Uterus (tissue), 4 donors: Measurements from ENCODE around the gene SELENOO. TPM values are rescaled to one million over a fixed set of nuclear protein-coding genes. Genes with fewer than 3 reads are reported as not detected.

Experiments
- DNase-seq, 2 donors: peaks; one replicate each; pipeline ENCODE4 v3.0.0-alpha.2; 2019 to 2020
- H3K27ac ChIP-seq, 2 donors: fragments of 200-600 bp; sonication (generic); 1 replicate in 1 of 2; 2 replicates in 1 of 2; pipeline ENCODE4 v1.5.1; 2016 to 2018
- H3K27me3 ChIP-seq, 2 donors: fragments of 200-600 bp; sonication (generic); one replicate each; pipeline ENCODE4 v1.5.1; 2018 to 2019; ENCODE audit warnings: control low read depth in 1 of 2
- H3K36me3 ChIP-seq, 2 donors: fragments of 200-600 bp; sonication (generic); one replicate each; pipeline ENCODE4 v1.5.1; 2019; ENCODE audit warnings: control low read depth in 1 of 2
- H3K4me1 ChIP-seq, 2 donors: fragments of 200-600 bp; sonication (generic); one replicate each; pipeline ENCODE4 v1.5.1; 2018 to 2019; ENCODE audit warnings: control low read depth in 1 of 2
- H3K4me3 ChIP-seq, 2 donors: fragments of 200-600 bp; sonication (generic); 1 replicate in 1 of 2; 2 replicates in 1 of 2; pipeline ENCODE4 v1.5.1; 2018 to 2019; ENCODE audit warnings: mild to moderate bottlenecking in 1 of 2
- H3K9me3 ChIP-seq, 2 donors: fragments of 200-600 bp; sonication (generic); one replicate each; pipeline ENCODE4 v1.5.1; 2019; ENCODE audit warnings: control low read depth in 1 of 2
- POLR2A ChIP-seq, 2 donors: fragments of 450-650 bp; IDR thresholded peaks; one replicate each; pipeline ENCODE4 v1.6.1; 2016; ENCODE audit warnings: antibody characterized with exemption in 2 of 2, mild to moderate bottlenecking in 1 of 2, moderate library complexity in 1 of 2
- intact Hi-C: fragments of 100-400 bp; cut with DNase I; formaldehyde crosslinking; loops from one replicate; pipeline ENCODE4 v1.15.1; 2023; ENCODE audit warnings: low total_unique reads
- total RNA-seq, 4 donors: library from RNA; depleted of rRNA in 3 of 4; stranded (reverse); fragments of >200 nt in 3 of 4; gene quantifications; one replicate each; pipeline versions ENCODE4 v1.1.0 to v1.2.4, GENCODE V29; 2014 to 2023
- TF ChIP-seq, protein P1 (sequence below), 4 experiments: fragments of 200-600 bp in 2 of 4; fragments of 450-650 bp in 2 of 4; sonication (generic) in 2 of 4; IDR thresholded peaks; one replicate each; pipeline ENCODE4 v1.5.1; 2016 to 2019; ENCODE audit warnings: antibody characterized with exemption in 4 of 4, mild to moderate bottlenecking in 2 of 4, moderate library complexity in 1 of 4
- donor health status: DM: yes; HTN: yes; CAD: no.

The SELENOO gene
- total RNA-seq, 4 donors from 2014 or later: 1.5 to 22.1 (median 10.0) TPM

DNA sequence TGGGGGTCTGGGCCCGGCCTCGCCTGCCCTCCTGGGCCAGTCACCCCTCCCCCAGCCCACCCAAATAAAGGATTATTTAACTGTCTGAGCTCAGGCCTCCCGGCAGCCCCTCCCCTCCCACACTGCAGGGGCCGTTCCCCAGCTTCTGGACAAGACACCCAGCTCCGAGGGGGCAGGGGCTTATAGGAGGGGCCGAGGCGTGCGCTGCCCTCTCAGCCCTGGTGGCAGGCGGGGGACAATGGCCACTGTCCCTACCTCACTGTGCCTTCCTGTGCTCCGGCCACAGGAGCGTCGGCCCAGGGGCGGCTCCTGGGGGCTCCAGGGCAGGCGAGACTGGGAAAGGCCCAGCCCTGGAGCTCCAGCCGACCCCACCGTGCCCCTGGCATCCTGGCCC lies 2.2 kb upstream of the SELENOO start:
- Histone ChIP-seq H3K27me3 (no peaks in the 10 kb centered on the region), H3K36me3 (no peaks in the 10 kb centered on the region), H3K9me3 (no peaks in the 10 kb centered on the region), H3K4me1 (no peaks in the 10 kb centered on the region), H3K27ac (no peak overlapping the region), H3K4me3 (no peak overlapping the region)
- DNase-seq: no peak
- TF ChIP-seq, protein P1, sequence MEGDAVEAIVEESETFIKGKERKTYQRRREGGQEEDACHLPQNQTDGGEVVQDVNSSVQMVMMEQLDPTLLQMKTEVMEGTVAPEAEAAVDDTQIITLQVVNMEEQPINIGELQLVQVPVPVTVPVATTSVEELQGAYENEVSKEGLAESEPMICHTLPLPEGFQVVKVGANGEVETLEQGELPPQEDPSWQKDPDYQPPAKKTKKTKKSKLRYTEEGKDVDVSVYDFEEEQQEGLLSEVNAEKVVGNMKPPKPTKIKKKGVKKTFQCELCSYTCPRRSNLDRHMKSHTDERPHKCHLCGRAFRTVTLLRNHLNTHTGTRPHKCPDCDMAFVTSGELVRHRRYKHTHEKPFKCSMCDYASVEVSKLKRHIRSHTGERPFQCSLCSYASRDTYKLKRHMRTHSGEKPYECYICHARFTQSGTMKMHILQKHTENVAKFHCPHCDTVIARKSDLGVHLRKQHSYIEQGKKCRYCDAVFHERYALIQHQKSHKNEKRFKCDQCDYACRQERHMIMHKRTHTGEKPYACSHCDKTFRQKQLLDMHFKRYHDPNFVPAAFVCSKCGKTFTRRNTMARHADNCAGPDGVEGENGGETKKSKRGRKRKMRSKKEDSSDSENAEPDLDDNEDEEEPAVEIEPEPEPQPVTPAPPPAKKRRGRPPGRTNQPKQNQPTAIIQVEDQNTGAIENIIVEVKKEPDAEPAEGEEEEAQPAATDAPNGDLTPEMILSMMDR (IDR thresholded peaks at IDR 0.05): no peak
- TF ChIP-seq POLR2A (IDR thresholded peaks at IDR 0.05): no peak
- intact Hi-C loops: no loop called here

DNA sequence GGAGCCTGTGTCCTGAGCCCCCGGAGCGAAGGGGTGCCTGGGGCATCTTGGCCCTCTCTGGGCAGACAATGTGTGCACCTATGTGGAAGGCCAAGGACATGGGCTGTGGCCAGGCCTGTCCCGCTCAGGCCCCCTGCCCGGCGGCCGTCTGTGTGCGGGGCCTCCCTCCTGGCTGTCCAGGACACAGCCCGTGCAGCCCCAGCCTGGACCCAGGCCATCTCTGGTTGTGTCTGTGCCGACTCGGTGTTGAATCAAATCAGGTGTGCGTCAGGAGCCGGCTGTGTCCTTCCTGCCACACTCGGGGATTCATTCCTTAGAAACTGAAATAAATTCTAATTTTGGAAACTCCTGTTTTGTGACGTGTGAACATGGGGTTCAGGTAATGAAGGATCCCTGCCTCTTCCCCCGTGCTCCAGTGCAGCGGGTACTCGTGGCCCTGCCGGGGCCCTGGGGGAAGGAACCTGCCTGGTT lies 1.5 kb upstream of the SELENOO start:
- TF ChIP-seq, protein P1 (IDR thresholded peaks at IDR 0.05): no peak
- no peak for TF ChIP-seq POLR2A (IDR thresholded peaks at IDR 0.05)
- Histone ChIP-seq H3K36me3 (no peaks in the 10 kb centered on the region), H3K4me1 (no peaks in the 10 kb centered on the region), H3K27ac (no peak overlapping the region), H3K9me3 (no peaks in the 10 kb centered on the region), H3K27me3 (no peaks in the 10 kb centered on the region), H3K4me3 (no peak overlapping the region)
- no peak for DNase-seq
- intact Hi-C loops: no loop called here

DNA sequence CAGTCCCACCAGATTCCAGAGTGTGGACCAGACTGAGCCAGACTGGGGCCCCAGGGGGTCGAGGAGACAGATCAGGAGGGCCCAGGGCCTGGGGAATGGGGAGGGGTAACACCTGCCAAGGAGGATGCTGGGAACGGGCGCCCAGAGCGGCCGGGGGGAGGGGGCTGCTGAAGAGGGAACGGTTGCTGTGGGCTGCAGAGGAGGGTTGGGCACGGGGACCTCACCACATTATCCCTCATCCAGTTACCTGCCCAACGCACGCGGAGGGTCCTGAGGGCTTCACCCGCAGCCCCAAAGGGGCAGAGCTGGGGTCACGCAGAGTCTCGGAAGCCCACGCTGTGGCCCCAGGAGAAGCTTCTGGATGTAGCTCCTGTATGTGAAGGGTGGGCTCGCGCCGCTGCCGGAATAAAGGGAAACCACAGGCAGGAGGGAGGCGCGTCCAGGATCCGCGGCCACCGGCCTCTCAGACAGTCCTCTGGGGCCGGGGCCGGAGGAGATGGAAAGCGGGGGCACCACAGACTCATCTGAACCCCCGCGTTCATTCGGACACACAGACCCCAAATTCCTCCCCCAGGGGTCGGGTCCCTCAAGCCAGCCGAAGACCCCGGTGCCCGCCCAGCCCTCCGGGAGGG lies 866 bp upstream of the SELENOO start:
- H3K27me3 ChIP-seq: no peaks in the 10 kb centered on the region
- H3K4me3 ChIP-seq: peak overlapping the region; percentile 60 to 92
- peak overlapping the region; percentile 69 to 81 for H3K27ac ChIP-seq
- TF ChIP-seq, protein P1 (IDR thresholded peaks at IDR 0.05): no peak
- no peak for TF ChIP-seq POLR2A (IDR thresholded peaks at IDR 0.05)
- H3K4me1 ChIP-seq: no peaks in the 10 kb centered on the region
- DNase-seq: peak in 1 of 2 donors; percentile 33
- H3K9me3 ChIP-seq: no peaks in the 10 kb centered on the region
- no peaks in the 10 kb centered on the region for H3K36me3 ChIP-seq
- intact Hi-C loops: loop anchor here (10.0 kb wide), 1 partner anchor 275 kb away; no protein-coding TSS in a partner anchor

DNA sequence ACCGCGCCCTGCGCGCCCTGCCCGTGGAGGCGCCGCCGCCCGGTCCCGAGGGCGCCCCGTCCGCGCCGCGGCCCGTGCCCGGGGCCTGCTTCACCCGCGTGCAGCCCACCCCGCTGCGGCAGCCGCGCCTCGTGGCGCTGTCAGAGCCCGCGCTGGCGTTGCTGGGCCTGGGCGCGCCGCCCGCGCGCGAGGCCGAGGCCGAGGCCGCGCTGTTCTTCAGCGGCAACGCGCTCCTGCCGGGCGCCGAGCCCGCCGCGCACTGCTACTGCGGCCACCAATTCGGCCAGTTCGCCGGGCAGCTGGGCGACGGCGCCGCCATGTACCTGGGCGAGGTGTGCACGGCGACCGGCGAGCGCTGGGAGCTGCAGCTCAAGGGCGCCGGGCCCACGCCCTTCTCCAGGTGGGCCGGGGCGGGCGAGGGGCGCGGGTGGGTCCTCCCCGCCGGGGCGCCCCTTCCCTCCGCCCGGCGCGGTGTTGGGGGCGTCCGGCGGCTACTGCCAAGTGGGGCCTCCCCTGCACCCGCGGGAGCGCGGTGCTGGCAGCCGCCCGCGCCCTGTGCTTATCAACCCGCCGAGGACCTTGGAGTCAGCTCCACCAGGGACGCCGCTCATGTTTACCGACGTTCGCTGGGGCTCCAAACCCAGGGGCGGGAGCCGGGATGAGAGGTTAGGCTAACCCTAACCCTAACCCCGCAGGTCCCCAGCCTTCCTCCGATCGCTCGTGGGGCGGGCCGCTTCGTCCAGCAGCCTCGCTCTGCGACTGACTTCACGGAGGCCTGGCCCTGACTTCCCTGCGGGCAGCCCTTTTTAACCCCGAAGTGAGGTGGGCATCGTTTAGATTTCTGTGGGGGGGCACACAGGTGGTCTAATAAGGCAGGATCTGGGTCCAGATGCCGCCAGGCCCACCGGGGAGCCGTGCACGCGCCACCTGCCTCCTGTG lies 649 bp downstream of the SELENOO start:
- H3K27me3 ChIP-seq: no peaks in the 10 kb centered on the region
- TF ChIP-seq POLR2A (IDR thresholded peaks at IDR 0.05): no peak
- TF ChIP-seq, protein P1 (IDR thresholded peaks at IDR 0.05): peak in 2 of 4 experiments; percentile 8 to 32
- DNase-seq: no peak
- no peaks in the 10 kb centered on the region for H3K4me1 ChIP-seq
- intact Hi-C loops: loop anchor here (10.0 kb wide), 1 partner anchor 277 kb away; no protein-coding TSS in a partner anchor
- H3K27ac ChIP-seq: peak overlapping the region; percentile 70 to 81
- H3K9me3 ChIP-seq: no peaks in the 10 kb centered on the region
- H3K4me3 ChIP-seq: peak overlapping the region; percentile 60 to 92
- no peaks in the 10 kb centered on the region for H3K36me3 ChIP-seq
